Testis (tissue), 3 donors: ENCODE measurements around the gene GNAS. TPM values are rescaled to one million over a fixed set of nuclear protein-coding genes. Genes with fewer than 3 reads are reported as not detected.

Source experiments
- DNase-seq: peaks from one replicate; pipeline ENCODE4 v3.0.0-alpha.2; 2019
- H3K27ac ChIP-seq, 2 donors: fragments of 200-600 bp; sonication (generic); one replicate each; pipeline ENCODE4 v1.5.1; 2019
- H3K27me3 ChIP-seq: fragments of 200-600 bp; sonication (generic); one replicate; pipeline ENCODE4 v1.5.1; 2019
- H3K36me3 ChIP-seq: fragments of 200-600 bp; sonication (generic); one replicate; pipeline ENCODE4 v1.5.1; 2017; ENCODE audit warnings: low read depth; ENCODE audit errors: missing control alignments
- H3K4me1 ChIP-seq: fragments of 200-600 bp; sonication (generic); one replicate; pipeline ENCODE4 v1.5.1; 2019
- H3K4me3 ChIP-seq, 2 donors: fragments of 200-600 bp; sonication (generic); one replicate each; pipeline ENCODE4 v1.5.1; 2017 to 2019
- H3K9me3 ChIP-seq: fragments of 200-600 bp; sonication (generic); one replicate; pipeline ENCODE4 v1.5.1; 2017
- CTCF ChIP-seq, 3 experiments: fragments of 450-650 bp in 2 of 3; fragments of 200-600 bp in 1 of 3; sonication (generic) in 1 of 3; IDR thresholded peaks; one replicate each; pipeline ENCODE4 v1.5.1; 2016 to 2019; ENCODE audit warnings: antibody characterized with exemption in 3 of 3, mild to moderate bottlenecking in 2 of 3, moderate library complexity in 1 of 3
- POLR2A ChIP-seq: fragments of 450-650 bp; IDR thresholded peaks from one replicate; pipeline ENCODE4 v1.6.1; 2017; ENCODE audit warnings: antibody characterized with exemption, mild to moderate bottlenecking, moderate library complexity
- WGBS, 2 donors: methylation state at CpG; one replicate each; pipeline ENCODE4 v1.1.5; 2018; 5-methylcytosine and 5-hydroxymethylcytosine counted together
- intact Hi-C: fragments of 100-400 bp; cut with DNase I; formaldehyde crosslinking; loops from one replicate; pipeline ENCODE4 v1.15.1; 2023; ENCODE audit warnings: low total_unique reads
- polyA plus RNA-seq: library from polyadenylated mRNA; stranded (reverse); fragments of 350-450 nt; fragmentation: Illumina TruSeq; extraction: RNeasy Lipid Tissue Mini Kit (QIAGEN cat#74804); gene quantifications from one replicate; pipeline ENCODE4 v1.2.3, GENCODE V29; 2014; ENCODE audit warnings: low read depth, low replicate concordance; ENCODE audit not compliant: insufficient read depth
- total RNA-seq, 2 donors: library from RNA; depleted of rRNA; stranded (reverse); fragments of >200 nt; gene quantifications; one replicate each; pipeline ENCODE4 v1.2.3, GENCODE V29; 2016

GNAS gene
- total and polyA plus RNA-seq, 3 donors from 2014 or later = 716 to 885 (median 880) TPM

- Histone ChIP-seq H3K27ac (peak overlapping the region in 1 of 2 donors; percentile 90), H3K36me3 (no peaks in the 10 kb centered on the region), H3K27me3 (no peaks in the 10 kb centered on the region), H3K9me3 (no peaks in the 10 kb centered on the region), H3K4me1 (peaks cover 33% of the 10 kb centered on the region), H3K4me3 (no peak overlapping the region)
- 89 to 92% methylated on average over 5 of the region's 5 CpGs for WGBS, 2 donors
- intact Hi-C loops = no loop called here
- TF ChIP-seq CTCF (IDR thresholded peaks at IDR 0.05) (no peak), POLR2A (no peak)
- DNase-seq = no peak
Measured at GRCh38 chr20:58906111-58906510, 53.6 kb downstream of the GNAS start.

- Histone ChIP-seq H3K36me3 (no peaks in the 10 kb centered on the region), H3K27ac (peak overlapping the region; percentile 60 to 90), H3K9me3 (no peaks in the 10 kb centered on the region), H3K4me3 (no peak overlapping the region), H3K27me3 (no peaks in the 10 kb centered on the region), H3K4me1 (peaks cover 33% of the 10 kb centered on the region)
- WGBS, 2 donors = 36 to 56% methylated on average over 3 of the region's 3 CpGs
- TF ChIP-seq POLR2A (no peak), CTCF (IDR thresholded peaks at IDR 0.05) (no peak)
- intact Hi-C loops = no loop called here
- DNase-seq = no peak
Measured at GRCh38 chr20:58906894-58907293, 54.4 kb downstream of the GNAS start.

GRCh38 chr20:58907320-58908137 lies 55.0 kb downstream of the GNAS start:
- no peaks in the 10 kb centered on the region for H3K9me3 ChIP-seq
- peaks cover 33% of the 10 kb centered on the region for H3K4me1 ChIP-seq
- H3K36me3 ChIP-seq = no peaks in the 10 kb centered on the region
- no peaks in the 10 kb centered on the region for H3K27me3 ChIP-seq
- WGBS, 2 donors = 11 to 14% methylated on average over 13 of the region's 13 CpGs
- H3K4me3 ChIP-seq = peak overlapping the region in 1 of 2 donors; percentile 1
- DNase-seq = peak; percentile 97
- TF ChIP-seq POLR2A (no peak), CTCF (IDR thresholded peaks at IDR 0.05) (no peak)
- intact Hi-C loops = no loop called here
- peak overlapping the region; percentile 60 to 90 for H3K27ac ChIP-seq

- Histone ChIP-seq H3K4me1 (peaks cover 33% of the 10 kb centered on the region), H3K27ac (peak overlapping the region; percentile 60 to 90), H3K36me3 (no peaks in the 10 kb centered on the region), H3K4me3 (peak overlapping the region in 1 of 2 donors; percentile 1), H3K27me3 (no peaks in the 10 kb centered on the region), H3K9me3 (no peaks in the 10 kb centered on the region)
- WGBS, 2 donors = 38 to 40% methylated on average over 4 of the region's 4 CpGs
- TF ChIP-seq POLR2A = no peak
- TF ChIP-seq CTCF (IDR thresholded peaks at IDR 0.05) = no peak
- intact Hi-C loops = no loop called here
- DNase-seq = no peak
Measured at GRCh38 chr20:58908221-58908620, 55.7 kb downstream of the GNAS start.

GRCh38 chr20:58908941-58909340 lies 56.4 kb downstream of the GNAS start:
- Histone ChIP-seq H3K36me3 (no peaks in the 10 kb centered on the region), H3K9me3 (no peaks in the 10 kb centered on the region), H3K4me3 (no peak overlapping the region), H3K4me1 (peaks cover 33% of the 10 kb centered on the region), H3K27me3 (no peaks in the 10 kb centered on the region), H3K27ac (peak overlapping the region; percentile 60 to 90)
- TF ChIP-seq CTCF (IDR thresholded peaks at IDR 0.05) = no peak
- no peak for TF ChIP-seq POLR2A
- intact Hi-C loops = no loop called here
- peak; percentile 60 for DNase-seq
- 62 to 75% methylated on average over 9 of the region's 9 CpGs for WGBS, 2 donors
